SK-N-SH (cell line): ENCODE results near the gene PLEKHM3.

Experiments used
- EZH2phosphoT487 ChIP-seq: fragments of 200-600 bp; sonication (generic); IDR thresholded peaks from 2 replicates; pipeline ENCODE4 v1.6.1; 2017; ENCODE audit warnings: low read depth, mixed run types, mild to moderate bottlenecking, antibody characterized with exemption, moderate library complexity, borderline replicate concordance
- GATA2 ChIP-seq: sonication (generic); formaldehyde crosslinking; IDR thresholded peaks from 2 replicates; pipeline ENCODE4 v1.5.0; 2020; ENCODE audit warnings: mild to moderate bottlenecking, missing genetic modification reagents
- MAX ChIP-seq: IDR thresholded peaks from 2 replicates; pipeline ENCODE4 v1.4.0; 2012; ENCODE audit warnings: low read depth
- MXI1 ChIP-seq: IDR thresholded peaks from 2 replicates; pipeline ENCODE4 v1.6.1; 2012; ENCODE audit warnings: mild to moderate bottlenecking, low read depth, low read length, improper control_type of control experiment
- POLR2AphosphoS5 ChIP-seq: IDR thresholded peaks from 2 replicates; pipeline ENCODE4 v1.6.1; 2012; ENCODE audit warnings: low read depth, low read length
- RCOR1 ChIP-seq: fragments of 150-350 bp; IDR thresholded peaks from 2 replicates; pipeline ENCODE4 v1.6.1; 2017; ENCODE audit warnings: antibody characterized with exemption, low read length
- REST ChIP-seq: IDR thresholded peaks from 2 replicates; pipeline ENCODE4 v1.6.1; 2012; ENCODE audit warnings: mild to moderate bottlenecking, low read depth, low read length, moderate library complexity
- RFX5 ChIP-seq: IDR thresholded peaks from 2 replicates; pipeline ENCODE4 v1.6.1; 2012; ENCODE audit warnings: mild to moderate bottlenecking, improper control_type of control experiment, low read length
- SIN3A ChIP-seq: IDR thresholded peaks from 2 replicates; pipeline ENCODE4 v1.6.1; 2012; ENCODE audit warnings: low read depth, mild to moderate bottlenecking, low read length, moderate library complexity, borderline replicate concordance
- SMC3 ChIP-seq: IDR thresholded peaks from 2 replicates; pipeline ENCODE4 v1.6.1; 2012; ENCODE audit warnings: low read depth, low read length, improper control_type of control experiment
- TCF12 ChIP-seq: IDR thresholded peaks from 2 replicates; pipeline ENCODE4 v1.4.0; 2012
- YY1 ChIP-seq: IDR thresholded peaks from 2 replicates; pipeline ENCODE4 v1.4.0; 2012; ENCODE audit warnings: low read depth, mild to moderate bottlenecking
- TF ChIP-seq, protein P1 (sequence below): fragments of 200-600 bp; sonication (generic); IDR thresholded peaks from 2 replicates; pipeline ENCODE4 v1.6.1; 2017; ENCODE audit warnings: antibody characterized with exemption, mild to moderate bottlenecking, moderate library complexity
- TF ChIP-seq, protein P2 (sequence below): fragments of 150-350 bp; IDR thresholded peaks from 2 replicates; pipeline ENCODE4 v1.6.1; 2017; ENCODE audit warnings: antibody characterized with exemption, low read length, low read depth, borderline replicate concordance

DNA sequence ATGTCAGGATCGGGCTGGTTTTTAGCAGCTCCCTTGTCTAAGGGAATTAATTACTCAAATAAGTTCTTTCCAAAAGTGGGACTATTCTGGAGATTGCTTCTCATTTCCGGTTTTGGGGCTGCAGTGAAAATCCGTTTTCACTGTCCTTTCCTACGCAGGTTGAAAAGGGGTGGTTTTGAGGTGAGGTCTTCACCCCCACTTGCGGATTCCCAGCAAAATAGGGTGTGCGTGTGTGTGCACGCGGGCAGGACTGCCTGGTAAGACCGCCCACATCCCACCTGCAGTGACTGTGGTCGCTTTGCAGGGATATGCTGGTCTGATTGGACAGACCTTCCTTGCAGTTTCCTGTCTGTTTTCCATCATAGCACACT is 472 bp upstream of the PLEKHM3 start:
- TF ChIP-seq YY1 (no peak), RFX5 (no peak), SIN3A (no peak), MAX (no peak), RCOR1 (no peak), EZH2phosphoT487 (no peak), GATA2 (CRISPR knock-in tag) (no peak), TCF12 (no peak), POLR2AphosphoS5 (no peak), REST (no peak), SMC3 (no peak), MXI1 (no peak)
- TF ChIP-seq, protein P1, sequence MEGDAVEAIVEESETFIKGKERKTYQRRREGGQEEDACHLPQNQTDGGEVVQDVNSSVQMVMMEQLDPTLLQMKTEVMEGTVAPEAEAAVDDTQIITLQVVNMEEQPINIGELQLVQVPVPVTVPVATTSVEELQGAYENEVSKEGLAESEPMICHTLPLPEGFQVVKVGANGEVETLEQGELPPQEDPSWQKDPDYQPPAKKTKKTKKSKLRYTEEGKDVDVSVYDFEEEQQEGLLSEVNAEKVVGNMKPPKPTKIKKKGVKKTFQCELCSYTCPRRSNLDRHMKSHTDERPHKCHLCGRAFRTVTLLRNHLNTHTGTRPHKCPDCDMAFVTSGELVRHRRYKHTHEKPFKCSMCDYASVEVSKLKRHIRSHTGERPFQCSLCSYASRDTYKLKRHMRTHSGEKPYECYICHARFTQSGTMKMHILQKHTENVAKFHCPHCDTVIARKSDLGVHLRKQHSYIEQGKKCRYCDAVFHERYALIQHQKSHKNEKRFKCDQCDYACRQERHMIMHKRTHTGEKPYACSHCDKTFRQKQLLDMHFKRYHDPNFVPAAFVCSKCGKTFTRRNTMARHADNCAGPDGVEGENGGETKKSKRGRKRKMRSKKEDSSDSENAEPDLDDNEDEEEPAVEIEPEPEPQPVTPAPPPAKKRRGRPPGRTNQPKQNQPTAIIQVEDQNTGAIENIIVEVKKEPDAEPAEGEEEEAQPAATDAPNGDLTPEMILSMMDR = no peak
- TF ChIP-seq, protein P2, sequence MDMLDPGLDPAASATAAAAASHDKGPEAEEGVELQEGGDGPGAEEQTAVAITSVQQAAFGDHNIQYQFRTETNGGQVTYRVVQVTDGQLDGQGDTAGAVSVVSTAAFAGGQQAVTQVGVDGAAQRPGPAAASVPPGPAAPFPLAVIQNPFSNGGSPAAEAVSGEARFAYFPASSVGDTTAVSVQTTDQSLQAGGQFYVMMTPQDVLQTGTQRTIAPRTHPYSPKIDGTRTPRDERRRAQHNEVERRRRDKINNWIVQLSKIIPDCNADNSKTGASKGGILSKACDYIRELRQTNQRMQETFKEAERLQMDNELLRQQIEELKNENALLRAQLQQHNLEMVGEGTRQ = no peak
